Small intestine (tissue), 7 donors: ENCODE data around the gene ABR. TPM values are rescaled to one million over a fixed set of nuclear protein-coding genes. Genes with fewer than 3 reads are reported as not detected.

Experiments
- DNase-seq, 2 donors: peaks; one replicate each; pipeline versions ENCODE4 v3.0.0 to v3.0.0-alpha.2; 2013
- FAIRE-seq: peaks from 2 replicates; lab custom pipeline; 2012; peaks lifted over from hg19 to GRCh38; lab: Jason Lieb, UNC
- H3K27ac ChIP-seq, 3 donors: one replicate each; pipeline ENCODE4 v1.5.1; 2013; ENCODE audit warnings: low read length in 2 of 3, mild to moderate bottlenecking in 2 of 3, control low read depth in 1 of 3, inconsistent platforms in 1 of 3, low read depth in 1 of 3, moderate library complexity in 1 of 3
- H3K27me3 ChIP-seq, 3 donors: one replicate each; pipeline ENCODE4 v1.6.1; 2013; ENCODE audit warnings: low read length in 3 of 3, inconsistent platforms in 1 of 3; ENCODE audit not compliant: control insufficient read depth in 3 of 3, insufficient read depth in 3 of 3
- H3K36me3 ChIP-seq, 3 donors: one replicate each; pipeline ENCODE4 v1.6.1; 2013; ENCODE audit warnings: low read length in 3 of 3, inconsistent platforms in 1 of 3, low read depth in 1 of 3, mild to moderate bottlenecking in 1 of 3, moderate library complexity in 1 of 3; ENCODE audit not compliant: control insufficient read depth in 3 of 3, insufficient read depth in 2 of 3
- H3K4me1 ChIP-seq, 3 donors: one replicate each; pipeline ENCODE4 v1.6.1; 2013; ENCODE audit warnings: low read length in 2 of 3, inconsistent platforms in 1 of 3, low read depth in 1 of 3, mild to moderate bottlenecking in 1 of 3, moderate library complexity in 1 of 3; ENCODE audit not compliant: control insufficient read depth in 3 of 3, insufficient read depth in 2 of 3
- H3K4me3 ChIP-seq, 3 donors: one replicate each; pipeline ENCODE4 v1.5.1; 2013; ENCODE audit warnings: low read length in 3 of 3, control low read depth in 1 of 3, inconsistent platforms in 1 of 3, low read depth in 1 of 3, mild to moderate bottlenecking in 1 of 3, moderate library complexity in 1 of 3
- H3K9me3 ChIP-seq, 2 donors: one replicate each; pipeline ENCODE4 v1.6.1; 2013; ENCODE audit warnings: low read depth in 1 of 2, low read length in 1 of 2; ENCODE audit not compliant: control insufficient read depth in 2 of 2, insufficient read depth in 1 of 2
- WGBS, 3 donors: extraction: QIAGEN DNeasy Blood & Tissue Kit; methylation state at CpG; one replicate each; pipeline ENCODE4 v1.1.7; 2013; 5-methylcytosine and 5-hydroxymethylcytosine counted together
- polyA plus RNA-seq, 4 donors: library from polyadenylated mRNA; stranded (reverse) in 3 of 4; unstranded in 1 of 4; fragments of 200-250 nt in 3 of 4; fragments of 120-200 nt in 1 of 4; gene quantifications; one replicate each; pipeline versions ENCODE4 v1.2.1 to v1.2.3, GENCODE V29; 2013
- donor health status: healthy with polysubstance abuse.
- donor health status: control.
- donor health status: control.
- donor health status: Bipolar disorder and iron deficiency.
- donor health status: healthy.

ABR gene
- polyA plus RNA-seq, 4 donors: 69.8 to 131 (median 83.5) TPM

- Histone ChIP-seq H3K27ac (peak overlapping the region in 2 of 3 donors; percentile 39 to 57), H3K9me3 (no peaks in the 10 kb centered on the region), H3K4me1 (peaks cover 0 to 17% (median 0%) of the 10 kb centered on the region in 3 donors), H3K27me3 (no peaks in the 10 kb centered on the region), H3K36me3 (peaks cover 23 to 96% (median 39%) of the 10 kb centered on the region in 3 donors), H3K4me3 (no peak overlapping the region)
- FAIRE-seq (no peak), DNase-seq (no peak)
- WGBS, 3 donors: 46 to 74% (median 55%) methylated on average over 23 of the region's 23 CpGs
Measured at GRCh38 chr17:1005361-1005946, 174.3 kb downstream of the ABR start.

- Histone ChIP-seq H3K4me3 (no peak overlapping the region), H3K9me3 (no peaks in the 10 kb centered on the region), H3K27me3 (no peaks in the 10 kb centered on the region), H3K27ac (peak overlapping the region in 1 of 3 donors; percentile 9), H3K4me1 (peaks cover 0 to 17% (median 0%) of the 10 kb centered on the region in 3 donors), H3K36me3 (peaks cover 22 to 95% (median 37%) of the 10 kb centered on the region in 3 donors)
- WGBS, 3 donors: 74 to 78% (median 74%) methylated on average over 13 of the region's 13 CpGs
- FAIRE-seq: no peak
- DNase-seq: no peak
Measured at GRCh38 chr17:1004769-1005295, 174.9 kb downstream of the ABR start.

GRCh38 chr17:1003972-1004768 lies 175.6 kb downstream of the ABR start:
- Histone ChIP-seq H3K9me3 (no peaks in the 10 kb centered on the region), H3K27ac (peak overlapping the region in 1 of 3 donors; percentile 11), H3K36me3 (peaks cover 16 to 91% (median 33%) of the 10 kb centered on the region in 3 donors), H3K4me1 (peaks cover 0 to 17% (median 0%) of the 10 kb centered on the region in 3 donors), H3K27me3 (no peaks in the 10 kb centered on the region), H3K4me3 (no peak overlapping the region)
- FAIRE-seq (no peak), DNase-seq (no peak)
- 76 to 84% (median 79%) methylated on average over 30 of the region's 30 CpGs for WGBS, 3 donors

GRCh38 chr17:1003633-1003971 lies 176.2 kb downstream of the ABR start:
- H3K4me1 ChIP-seq: peaks cover 0 to 17% (median 0%) of the 10 kb centered on the region in 3 donors
- H3K36me3 ChIP-seq: peaks cover 12 to 85% (median 33%) of the 10 kb centered on the region in 3 donors
- no peaks in the 10 kb centered on the region for H3K9me3 ChIP-seq
- H3K27ac ChIP-seq: peak overlapping the region in 1 of 3 donors; percentile 35
- FAIRE-seq (no peak), DNase-seq (no peak)
- no peaks in the 10 kb centered on the region for H3K27me3 ChIP-seq
- no peak overlapping the region for H3K4me3 ChIP-seq
- 86 to 100% (median 97%) methylated on average over 5 of the region's 5 CpGs for WGBS, 3 donors

DNA sequence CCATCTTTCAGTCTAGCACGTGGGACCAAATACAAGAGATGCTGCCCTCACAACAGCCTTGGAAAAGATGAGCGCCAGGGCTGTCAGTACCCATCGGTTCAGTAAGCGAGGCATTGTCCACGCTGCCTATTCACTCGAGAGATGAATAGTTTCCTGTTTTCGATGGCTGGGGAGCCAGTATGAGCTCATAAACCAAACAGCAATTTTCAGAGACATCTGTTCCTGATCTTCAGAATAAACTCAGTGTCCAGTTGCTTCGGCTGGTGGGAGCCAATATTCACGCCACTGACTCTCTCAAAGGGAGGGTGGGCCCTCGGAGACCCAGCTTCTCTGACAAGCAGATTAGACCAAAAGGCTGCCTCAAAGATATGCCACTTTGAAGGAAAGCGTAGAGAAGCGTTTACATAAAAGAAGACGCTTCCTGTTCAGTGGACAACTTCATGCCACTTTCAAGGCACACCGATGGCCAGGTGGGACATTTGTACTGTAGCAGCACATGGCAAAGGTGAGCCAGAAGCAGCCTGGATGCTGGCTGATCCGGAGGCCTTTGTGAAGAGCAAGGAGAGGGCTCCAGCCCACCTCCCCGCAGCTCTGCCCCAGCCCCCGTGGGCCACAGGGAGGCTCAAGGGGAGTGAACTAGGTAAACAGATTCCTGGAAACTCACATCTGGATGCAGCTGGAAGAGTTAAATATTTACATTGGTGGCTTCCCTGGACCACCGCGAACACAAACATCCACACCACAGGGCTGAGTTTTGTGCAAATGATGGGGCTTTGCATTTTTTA lies 176.8 kb downstream of the ABR start:
- H3K4me1 ChIP-seq: peaks cover 0 to 20% (median 3%) of the 10 kb centered on the region in 3 donors
- 61 to 78% (median 75%) methylated on average over 19 of the region's 19 CpGs for WGBS, 3 donors
- H3K4me3 ChIP-seq: no peak overlapping the region
- no peaks in the 10 kb centered on the region for H3K9me3 ChIP-seq
- H3K36me3 ChIP-seq: peaks cover 12 to 79% (median 31%) of the 10 kb centered on the region in 3 donors
- no peak for FAIRE-seq
- DNase-seq: peak in 1 of 2 donors; percentile 37
- no peaks in the 10 kb centered on the region for H3K27me3 ChIP-seq
- peak overlapping the region in 2 of 3 donors; percentile 52 to 81 for H3K27ac ChIP-seq

DNA sequence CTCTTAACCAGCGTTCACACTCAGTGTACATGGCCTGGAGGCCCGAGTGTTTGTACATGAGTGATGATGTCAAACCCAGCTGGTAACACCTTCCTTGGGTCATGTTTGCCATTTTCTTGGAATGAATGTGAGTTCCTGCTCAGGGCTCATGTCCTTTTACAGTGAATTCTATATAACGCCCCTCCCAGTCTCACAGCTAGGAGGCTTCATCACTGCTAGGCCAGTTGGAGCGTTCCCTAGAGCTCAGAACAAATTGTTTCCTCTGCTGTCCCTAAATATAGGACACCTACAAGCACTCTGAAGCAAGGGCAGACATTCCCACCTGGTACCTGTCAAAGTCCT lies 177.4 kb downstream of the ABR start:
- Histone ChIP-seq H3K36me3 (peaks cover 12 to 73% (median 31%) of the 10 kb centered on the region in 3 donors), H3K27ac (peak overlapping the region in 2 of 3 donors; percentile 52 to 81), H3K4me3 (no peak overlapping the region), H3K4me1 (peaks cover 0 to 23% (median 4%) of the 10 kb centered on the region in 3 donors), H3K27me3 (no peaks in the 10 kb centered on the region), H3K9me3 (no peaks in the 10 kb centered on the region)
- DNase-seq (no peak), FAIRE-seq (no peak)
- WGBS, 3 donors: 74 to 77% (median 75%) methylated on average over 4 of the region's 4 CpGs

DNA sequence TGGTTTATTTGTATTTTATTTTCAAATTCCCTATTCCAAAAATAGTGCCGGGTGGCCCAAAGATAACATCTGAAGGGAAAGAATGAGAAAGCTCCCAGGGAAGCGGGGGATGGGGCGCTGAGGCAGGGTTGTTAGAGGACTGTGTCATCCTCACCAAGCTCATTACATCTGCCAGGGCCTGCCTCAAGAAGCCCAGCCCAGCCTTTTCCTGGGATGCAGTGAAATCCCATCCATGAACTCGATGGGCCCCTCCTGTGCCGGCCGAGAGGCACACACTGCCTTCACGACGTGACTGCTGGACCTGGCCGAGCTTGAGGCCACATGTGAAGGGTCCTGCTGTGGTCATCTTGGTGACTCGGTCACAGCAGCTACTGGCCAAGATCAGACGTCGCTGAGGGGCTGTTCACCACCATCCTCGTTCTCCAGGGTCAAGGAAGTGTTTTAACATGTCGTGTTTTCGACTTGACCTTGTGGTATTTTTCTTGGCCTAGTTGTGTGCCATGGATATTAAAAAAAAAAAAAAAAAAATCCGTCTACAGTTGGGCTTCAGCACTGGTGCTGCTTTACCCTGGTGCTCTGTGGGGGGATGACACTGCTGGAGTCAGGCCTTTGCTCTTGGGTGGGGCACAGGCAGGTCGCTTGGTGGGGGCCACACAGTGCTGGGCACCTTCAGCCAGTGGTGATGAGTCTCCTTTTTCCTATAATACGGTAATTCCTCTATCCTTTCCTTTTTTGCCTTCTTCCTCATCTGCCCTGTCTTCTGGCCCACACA lies 178.0 kb downstream of the ABR start:
- no peaks in the 10 kb centered on the region for H3K27me3 ChIP-seq
- peak overlapping the region in 2 of 3 donors; percentile 52 to 81 for H3K27ac ChIP-seq
- DNase-seq: no peak
- 74 to 84% (median 80%) methylated on average over 18 of the region's 18 CpGs for WGBS, 3 donors
- H3K4me1 ChIP-seq: peaks cover 0 to 23% (median 4%) of the 10 kb centered on the region in 3 donors
- FAIRE-seq: no peak
- no peak overlapping the region for H3K4me3 ChIP-seq
- peaks cover 12 to 69% (median 31%) of the 10 kb centered on the region in 3 donors for H3K36me3 ChIP-seq
- no peaks in the 10 kb centered on the region for H3K9me3 ChIP-seq
